Activated CD4-positive, CD25-positive, alpha-beta regulatory T cell treated with anti-CD3 and anti-CD28 coated beads, Interleukin-2, amount 50 U/mL, for 16 hours (primary cell): Measurements from ENCODE around the gene DTNA.
"Not testable (repeated sequence)": the region's sequence is repeated elsewhere in the genome, so short reads cannot be mapped to it uniquely, and the experiment has no call there.

Source experiments
- DNase-seq: peaks from one replicate; pipeline ENCODE4 v3.0.0-alpha.2; 2020; ENCODE audit warnings: low read depth, low spot score

Gene DTNA

DNA sequence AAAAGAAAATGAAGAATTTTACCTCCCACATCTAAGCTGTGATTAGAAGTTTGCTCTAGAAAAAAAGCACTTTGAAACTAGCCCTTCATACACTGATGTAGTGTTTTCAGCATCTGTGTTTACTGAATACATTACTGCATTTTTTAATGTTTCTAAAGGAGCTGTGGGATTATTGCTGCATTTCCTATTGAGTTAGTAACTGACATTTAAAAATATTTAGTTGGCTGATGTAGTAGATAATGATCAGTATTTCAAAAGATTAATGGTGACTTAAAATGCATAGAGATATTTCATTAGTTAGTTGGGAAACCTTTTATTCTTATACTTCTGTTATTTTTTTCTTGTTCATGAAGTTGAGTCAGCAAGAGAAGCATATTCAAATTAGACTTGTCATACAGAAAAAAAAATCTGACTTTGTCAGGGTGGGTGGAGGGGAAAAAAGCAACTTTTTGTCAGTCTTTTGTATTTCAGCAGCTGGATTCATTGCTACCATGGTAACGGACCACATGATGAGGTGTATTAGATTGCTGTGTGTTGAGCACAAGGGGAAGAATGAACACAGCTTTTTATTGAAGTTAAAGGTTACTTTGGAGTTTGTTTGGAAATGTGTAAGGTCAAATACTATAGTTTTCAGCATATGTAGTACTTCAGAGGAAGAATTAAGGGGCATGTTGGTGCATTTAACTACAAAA is at the start of gene DTNA:
TSS of gene DTNA (plus strand) at position 549 of the 692 bp plus-strand sequence. CDS start 45,679 bp downstream, outside the sequence.
- DNase-seq = no peak

DNA sequence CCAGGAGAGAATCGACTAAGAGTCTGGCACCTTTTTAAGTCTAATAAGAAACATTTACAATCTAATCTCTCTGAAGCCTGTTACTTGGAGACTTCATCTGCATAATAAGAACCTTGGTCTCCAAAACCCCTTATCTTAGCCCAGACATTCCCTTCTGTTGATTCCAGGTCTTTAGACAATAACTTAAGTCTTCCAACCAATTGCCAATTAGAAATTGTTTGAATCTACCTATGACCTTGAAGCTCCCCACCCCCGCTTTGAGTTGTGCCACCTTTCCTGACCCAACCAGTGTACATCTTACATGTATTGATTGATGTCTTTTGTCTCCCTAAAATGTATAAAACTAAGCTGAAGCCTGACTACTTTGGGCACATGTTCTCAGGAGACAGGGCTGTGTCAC is 49.5 kb upstream of the DTNA start:
- no peak for DNase-seq

DNA sequence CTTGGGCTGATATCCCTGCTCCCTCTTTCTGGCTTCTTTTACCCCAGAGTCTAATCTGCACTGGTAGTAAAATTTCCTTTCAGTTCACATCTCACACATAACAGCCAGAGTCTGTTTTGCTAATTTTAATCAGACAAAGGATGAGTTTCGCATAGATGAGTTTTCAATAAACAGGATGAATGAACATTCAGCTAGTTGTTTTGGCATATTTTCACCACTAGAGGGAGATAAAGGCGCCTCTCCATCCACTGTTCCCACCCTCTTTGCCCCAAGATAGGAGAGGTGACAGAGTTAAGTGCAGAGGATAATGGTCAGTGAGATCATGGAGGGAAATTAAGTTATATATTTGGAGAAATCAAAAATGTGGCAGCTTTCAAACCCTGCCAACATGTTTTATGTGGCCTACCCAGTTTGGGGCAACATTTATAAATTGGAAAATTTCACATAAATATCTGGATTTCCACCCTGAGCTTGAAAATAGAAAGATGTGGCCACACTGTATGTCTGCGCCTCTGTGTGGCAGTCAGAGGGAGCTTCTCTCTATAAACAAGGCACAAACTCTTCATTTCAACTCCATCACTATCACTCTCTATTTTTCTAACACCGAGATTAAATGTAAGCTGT is 48.5 kb upstream of the DTNA start:
- DNase-seq = no peak

DNA sequence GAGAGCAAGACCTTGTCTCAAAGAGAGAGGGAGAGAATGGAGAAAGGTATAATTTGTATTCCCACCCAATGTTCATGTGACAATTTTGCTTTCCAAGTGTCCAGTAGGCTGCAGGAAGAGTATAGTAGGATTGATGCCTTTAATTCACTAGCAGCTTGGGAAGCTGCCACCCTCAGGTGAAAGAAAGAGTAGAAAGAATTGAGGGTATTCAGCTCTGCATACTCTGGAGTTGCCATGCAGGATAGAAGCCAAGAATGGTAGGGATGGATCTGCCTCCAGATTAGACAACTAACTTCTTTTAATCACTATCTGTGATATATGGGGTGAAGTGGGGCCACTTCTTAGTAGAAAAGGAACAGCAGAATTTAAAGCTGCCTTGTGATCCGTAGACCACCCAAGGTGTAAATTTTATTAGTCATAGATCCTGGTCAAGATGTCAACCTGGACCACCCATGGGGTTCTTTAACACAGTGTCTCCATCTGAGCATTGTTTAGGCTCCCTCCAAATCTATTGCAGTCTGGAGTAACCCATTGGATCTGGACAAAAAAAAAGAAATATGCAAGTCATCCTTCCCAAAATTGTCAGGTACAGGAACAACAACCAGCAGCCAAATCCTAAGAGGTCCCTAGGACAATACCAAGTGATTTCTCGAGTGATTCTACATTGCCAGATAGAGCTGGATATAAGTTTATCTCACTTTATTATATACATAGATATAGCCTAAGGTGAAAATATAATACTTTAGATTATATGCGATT is 33.1 kb upstream of the DTNA start:
- DNase-seq = no peak

DNA sequence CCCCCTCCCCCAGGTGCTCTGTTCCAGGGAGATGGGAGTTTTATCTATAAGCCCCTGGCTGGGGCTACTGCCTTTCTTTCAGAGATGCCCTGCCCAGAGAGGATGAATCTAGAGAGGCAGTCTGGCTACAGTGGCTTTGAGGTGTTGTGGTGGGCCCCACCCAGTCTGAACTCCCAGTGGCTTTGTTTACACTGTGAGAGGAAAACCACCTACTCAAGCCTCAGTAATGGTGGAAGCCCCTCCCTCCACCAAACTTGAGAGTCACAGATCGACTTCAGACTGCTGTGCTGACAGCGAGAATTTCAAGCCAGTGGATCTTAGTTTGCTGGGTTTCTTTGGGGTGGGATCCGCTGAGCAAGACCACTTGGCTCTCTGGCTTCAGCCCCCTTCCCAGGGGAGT is 20.3 kb upstream of the DTNA start:
- not testable (repeated sequence) for DNase-seq

DNA sequence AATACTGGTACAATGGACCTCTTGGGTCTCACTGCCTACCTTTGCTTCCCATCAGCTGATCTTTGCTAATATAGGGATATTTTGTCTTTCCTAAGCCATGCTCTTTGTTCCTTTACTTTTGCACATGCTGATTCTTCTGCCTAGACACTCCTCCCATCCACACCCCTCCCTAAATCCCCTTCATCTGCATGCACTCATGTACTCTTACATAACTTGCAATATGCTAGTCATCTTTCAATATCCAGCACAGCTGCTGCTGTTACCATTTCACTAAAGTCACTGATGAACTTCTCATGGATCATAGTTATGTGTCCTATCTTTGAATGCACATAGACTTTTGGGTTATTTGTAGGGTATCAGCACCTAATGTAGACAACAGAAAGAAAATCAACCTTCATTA is 18.5 kb upstream of the DTNA start:
- DNase-seq = no peak

DNA sequence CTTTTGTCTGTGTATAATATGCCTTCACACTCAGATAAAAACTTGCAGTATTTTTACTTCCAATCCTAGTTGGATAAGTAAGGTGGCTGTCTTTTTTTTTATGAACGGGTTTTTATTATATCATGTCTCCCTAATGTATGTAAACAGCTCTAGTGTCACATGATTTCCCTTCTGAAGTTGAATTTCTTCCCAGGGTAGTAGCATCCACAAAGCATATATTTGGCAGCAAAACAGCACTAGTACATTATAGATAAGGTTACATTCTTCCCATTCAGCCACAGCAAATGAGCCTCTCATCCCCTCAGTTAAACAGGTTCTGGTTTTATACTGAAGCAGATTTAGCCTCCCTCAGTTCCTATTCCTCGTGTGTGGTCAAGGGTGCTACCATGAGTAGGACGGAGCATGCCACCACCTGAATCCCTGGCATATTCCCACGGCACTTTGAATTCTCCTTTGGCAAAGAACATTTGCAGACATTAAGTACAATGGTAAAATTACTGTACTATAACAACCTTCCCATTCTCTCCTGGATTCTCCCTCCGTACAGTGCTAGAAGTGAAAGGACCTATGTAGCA is 15.4 kb upstream of the DTNA start:
- no peak for DNase-seq

DNA sequence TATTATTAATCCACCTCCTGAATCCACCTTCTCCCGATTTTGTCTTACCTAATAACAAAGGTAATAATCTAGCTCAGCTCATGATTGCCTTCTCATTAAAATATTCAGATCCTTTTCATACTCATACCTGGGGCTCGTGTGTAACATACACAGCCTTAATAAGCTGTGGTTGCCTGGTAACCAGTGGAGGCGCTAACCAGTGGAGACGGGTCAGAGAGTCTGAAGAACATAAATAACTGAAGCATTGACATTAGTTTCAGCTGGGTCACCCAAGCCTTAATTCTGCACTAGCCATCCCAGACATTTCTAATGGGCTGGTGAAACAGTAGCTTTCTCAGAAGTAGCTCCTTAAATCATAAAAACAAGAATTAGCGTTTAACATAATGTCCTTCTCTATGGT is 14.8 kb upstream of the DTNA start:
- no peak for DNase-seq

DNA sequence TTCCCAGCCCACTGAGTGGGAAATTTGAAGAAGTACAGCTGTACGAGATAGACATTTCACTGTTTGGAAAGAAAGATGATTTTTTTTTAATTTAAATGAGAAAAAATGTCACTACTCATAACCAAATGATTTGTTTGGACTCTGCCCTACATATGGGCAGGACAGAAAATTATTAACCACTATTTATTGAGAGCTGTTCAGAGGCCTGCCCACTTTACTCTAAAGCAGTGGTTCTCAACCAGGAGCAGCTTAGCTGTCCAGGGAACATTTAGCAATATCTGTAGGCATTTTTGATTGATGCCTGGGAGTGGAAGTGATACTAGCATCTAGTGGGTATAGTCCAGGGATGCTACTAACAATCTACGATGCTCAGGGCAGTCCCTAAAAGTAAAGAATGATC is 13.4 kb upstream of the DTNA start:
- DNase-seq = no peak

DNA sequence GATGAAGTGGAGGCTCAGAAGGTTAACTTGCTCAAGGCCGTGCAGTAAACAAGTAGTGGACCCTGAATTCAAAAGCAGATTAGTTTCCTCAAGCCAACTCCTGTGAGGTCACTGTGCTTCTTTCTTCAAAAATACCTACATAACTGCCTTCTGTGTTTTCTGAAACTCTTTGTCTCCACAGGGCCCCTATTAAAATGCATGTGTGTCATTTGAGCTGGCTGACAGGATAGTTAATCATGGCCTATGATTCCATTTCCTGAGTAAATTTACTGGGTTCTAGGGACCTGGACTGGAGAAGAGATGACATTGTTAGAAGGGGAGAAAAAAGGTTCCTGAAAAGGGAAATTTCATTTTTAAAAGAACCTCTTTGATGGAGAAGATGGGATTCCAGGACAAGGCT is 12.9 kb upstream of the DTNA start:
- DNase-seq = no peak

DNA sequence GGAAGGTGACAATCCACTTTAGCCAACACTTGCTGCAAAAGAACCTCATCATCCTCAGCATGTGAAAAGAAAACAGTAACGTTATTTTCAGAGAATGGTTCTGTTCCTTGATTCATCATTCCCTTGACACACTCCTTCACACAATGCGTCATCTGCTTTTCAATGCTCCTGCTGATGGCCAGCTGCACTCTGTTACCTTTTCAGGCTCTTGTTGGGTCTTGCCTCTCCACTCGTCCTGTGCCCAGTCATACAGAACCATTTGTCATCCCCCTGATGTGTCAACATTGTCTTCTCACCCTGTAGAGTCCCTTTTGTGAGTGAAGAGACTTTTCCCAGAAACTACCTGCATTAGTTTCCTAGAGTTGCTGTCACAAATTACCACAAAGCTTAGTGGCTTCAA is 12.2 kb upstream of the DTNA start:
- DNase-seq = no peak

DNA sequence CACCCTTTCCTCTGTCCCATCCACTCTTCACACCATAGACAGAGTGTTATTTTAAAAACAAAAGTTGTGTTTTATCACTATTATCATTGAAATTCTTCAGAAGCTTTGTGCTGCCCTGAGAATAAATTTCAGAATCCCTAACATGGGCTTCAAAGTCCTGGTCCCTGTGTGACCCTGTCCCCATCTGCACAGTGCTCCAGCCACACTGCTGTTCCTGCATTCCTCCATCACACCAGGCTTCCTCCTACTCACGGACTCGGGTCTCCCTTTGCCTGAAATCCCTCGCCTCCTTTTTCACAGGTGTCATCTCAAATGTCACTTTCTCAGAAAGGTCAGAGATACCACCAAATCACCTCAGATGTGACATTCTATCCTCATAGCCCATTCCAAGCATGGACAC is 8.2 kb upstream of the DTNA start:
- DNase-seq = no peak

DNA sequence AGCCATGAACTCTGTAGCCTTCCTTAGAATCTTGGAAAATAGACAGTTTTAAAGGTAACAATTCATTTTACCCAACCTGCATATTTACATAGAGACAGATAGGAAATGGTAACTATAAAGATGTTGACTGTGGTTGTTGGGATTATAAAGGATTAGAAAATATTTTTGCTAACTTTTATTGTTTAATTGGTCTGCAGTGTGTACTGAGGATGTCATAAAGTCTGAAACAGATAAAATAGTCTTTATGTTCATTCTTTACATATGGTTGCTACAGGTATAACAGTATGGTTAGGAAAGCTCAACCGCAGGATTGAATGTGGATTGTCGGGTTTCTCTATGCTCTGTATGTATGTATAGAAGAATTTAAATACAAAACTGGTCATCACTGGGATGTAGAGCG is 7.3 kb upstream of the DTNA start:
- DNase-seq = no peak

DNA sequence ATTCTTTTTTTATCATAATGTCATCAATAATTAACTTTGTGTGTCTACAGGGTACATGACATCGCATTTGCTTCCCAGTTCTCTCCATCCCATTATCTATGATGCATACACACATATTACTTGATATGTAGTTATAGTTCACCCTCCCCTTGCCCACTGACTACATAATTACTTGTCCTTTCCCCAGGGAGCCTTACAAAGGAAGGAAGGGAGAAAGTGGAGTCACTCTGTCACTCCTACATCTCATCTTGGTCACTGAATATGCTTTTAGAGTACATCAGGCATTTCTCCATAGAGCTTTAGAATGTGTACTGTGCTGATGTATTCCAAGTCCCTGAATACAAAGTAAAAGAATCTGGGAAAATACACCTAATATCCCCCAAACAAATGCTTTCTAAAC is 6.0 kb upstream of the DTNA start:
- DNase-seq = no peak

DNA sequence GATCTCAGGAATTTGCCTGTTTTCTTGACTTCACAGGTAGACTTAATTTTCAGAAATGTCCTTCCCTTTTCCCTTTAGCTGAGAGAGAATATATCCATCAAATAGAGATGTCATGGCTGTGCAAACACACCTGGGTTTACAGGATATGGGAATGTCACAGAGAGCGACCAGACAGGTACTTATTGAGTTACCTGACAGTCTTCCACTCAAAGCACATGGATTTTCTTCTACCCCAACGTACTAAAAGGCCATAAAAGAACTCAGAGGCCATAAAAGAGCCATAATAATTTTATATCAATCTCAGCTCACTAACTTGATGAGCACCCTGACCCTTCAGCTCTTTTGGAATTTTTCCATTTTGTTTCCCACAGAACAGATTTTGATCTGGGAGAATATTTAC is 5.3 kb upstream of the DTNA start:
- no peak for DNase-seq

DNA sequence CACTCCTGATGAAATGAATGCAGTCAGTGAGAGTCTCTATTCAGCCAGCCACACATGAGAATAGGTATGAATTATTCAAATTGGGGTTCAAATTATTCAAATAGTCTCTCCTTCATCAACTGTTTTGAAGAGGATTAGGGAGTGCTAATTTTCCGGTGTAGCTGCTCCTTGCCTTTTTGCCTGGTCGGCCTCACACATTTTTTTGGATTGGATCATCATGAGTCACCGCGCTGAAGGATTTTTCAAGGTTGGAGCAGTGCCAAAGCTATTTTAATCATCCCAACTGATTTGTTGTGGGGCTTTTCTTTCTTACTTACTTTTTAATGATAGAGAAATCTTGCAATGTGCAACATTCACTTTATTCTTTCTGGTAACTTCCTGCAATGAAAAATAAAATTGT is 2.4 kb upstream of the DTNA start:
- no peak for DNase-seq

DNA sequence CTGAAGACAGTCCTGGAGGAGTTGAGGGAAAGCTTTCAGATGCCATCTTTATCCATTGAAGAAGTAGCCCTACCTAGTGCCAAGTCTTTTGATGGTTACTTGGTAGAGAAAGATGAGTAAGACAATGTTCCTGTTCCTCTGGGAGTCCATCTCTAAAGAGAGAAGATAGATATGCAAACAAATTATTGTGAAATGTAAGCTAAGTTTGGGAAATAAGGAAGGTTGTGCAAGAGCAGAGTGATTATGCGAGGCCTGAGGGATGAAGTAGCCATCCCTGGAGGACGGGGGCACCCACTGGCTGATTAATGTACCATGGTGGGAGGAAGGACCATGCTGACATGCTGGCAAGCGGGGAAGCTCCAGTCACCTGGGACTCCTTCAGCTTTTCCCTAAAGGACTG is 994 bp upstream of the DTNA start:
- no peak for DNase-seq

DNA sequence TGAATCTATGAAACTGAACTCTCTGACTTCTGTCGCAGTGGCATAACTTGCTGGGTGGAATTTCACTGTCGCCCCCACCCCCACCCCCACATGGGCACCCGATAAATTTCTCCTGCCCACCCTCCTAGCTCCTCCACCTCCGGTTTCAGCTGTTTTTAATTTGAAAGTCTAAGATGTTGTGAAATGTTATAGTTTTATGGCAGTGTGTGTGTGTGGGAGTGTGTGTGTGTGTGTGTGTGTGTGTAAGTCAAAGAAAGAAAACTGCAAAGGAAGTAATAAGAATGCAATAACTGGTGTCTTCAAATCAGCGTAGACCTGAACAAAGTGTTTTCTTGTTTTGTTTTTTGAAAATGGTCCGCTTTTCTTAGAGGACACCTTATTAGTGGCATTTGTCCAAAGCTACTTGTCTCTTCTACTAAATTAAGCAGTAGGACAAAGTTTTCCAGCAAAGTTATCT is 388 bp downstream of the DTNA start:
- DNase-seq = no peak

DNA sequence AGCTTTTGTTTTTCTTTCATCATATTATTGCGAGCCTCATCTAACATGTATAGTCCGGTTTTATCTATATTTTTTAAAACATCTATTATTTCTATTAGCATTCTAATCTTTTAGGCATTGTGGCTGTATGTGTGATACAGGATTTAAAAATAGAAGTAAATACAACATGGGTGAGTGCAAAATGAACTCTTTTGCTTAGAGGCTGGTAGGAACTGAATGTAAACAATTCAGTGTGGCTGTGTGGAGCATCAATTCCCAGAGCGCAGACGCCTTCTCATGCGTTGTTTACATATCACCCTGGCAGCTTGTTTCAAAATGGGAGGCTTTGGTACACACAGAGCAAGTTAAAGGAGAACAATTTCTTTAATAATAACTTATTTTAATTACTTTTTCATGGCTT is 836 bp downstream of the DTNA start:
- no peak for DNase-seq

DNA sequence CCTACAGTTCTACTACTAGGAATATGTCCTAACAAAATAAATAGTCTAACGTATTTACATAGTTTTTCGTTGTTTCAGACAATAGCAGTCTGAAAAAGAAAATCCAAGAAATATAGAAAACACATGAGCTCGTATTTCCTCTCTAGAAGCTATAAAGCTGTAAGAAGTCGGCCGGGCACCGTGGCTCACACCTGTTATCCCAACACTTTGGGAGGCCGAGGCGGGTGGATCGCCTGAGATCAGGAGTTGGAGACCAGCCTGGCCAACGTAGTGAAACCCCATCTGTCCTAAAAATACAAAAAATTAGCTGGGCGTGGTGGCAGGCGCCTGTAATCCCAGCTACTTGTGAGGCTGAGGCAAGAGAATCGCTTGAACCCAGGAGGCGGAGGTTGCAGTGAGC is 6.0 kb downstream of the DTNA start:
- not testable (repeated sequence) for DNase-seq

DNA sequence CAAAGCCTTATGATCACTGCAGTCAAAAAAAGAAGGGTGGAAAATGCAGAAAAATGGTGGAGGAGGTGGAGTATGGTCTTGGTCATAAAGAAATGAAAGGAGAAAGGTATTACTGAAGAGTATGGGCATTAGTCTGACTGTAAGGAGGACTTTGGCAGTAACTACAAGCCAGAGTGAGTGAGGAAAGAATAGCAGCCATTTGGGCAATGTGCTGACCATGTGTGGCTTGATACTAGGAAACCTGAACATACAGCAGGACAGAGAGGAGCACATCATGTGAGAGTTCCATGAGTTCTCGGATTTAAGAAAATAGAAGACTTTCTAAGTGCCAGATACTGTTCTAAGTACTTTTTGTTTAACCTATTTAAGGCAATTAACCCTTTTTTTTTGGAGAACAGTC is 8.5 kb downstream of the DTNA start:
- DNase-seq = no peak

DNA sequence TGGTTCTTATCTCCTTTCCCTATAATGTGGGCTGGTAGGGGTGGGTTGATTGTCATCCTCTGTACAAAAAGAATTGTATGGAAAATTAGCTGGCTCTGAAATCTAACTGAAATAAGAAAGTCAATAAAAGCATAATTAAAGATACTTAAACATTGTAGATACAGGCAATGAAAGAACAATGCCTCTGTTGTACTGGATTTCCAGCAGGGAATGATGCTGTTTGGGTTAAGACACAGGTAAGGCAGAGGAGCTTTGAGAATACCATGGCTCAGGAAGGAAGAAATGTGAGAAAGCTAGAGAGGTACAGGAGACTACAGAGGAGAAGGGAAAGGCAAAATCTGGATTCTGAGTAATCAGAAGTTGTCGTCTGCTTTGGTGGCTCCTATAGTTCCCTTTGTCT is 10.1 kb downstream of the DTNA start:
- DNase-seq = no peak

DNA sequence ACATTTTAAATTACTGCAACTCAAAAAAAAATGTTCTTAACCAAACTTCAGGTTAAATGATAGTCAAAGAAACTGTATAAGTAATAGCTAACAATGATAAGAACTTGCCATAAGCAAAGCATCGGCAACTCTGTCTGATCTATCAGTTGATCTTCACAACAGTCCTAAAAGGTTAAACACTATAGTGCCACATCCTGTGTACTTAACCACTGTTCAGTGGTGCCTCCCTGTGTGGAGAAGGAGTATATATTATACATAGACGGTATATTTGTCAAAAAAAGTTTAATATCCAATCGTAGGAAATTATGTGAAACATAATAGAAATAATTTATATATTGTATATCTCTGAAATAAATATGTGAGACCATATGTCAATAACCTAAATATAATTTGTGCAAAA is 13.0 kb downstream of the DTNA start:
- DNase-seq = no peak
